Mononuclear cell (primary cell): ENCODE data around the gene TRIM24. TPM values are rescaled to one million over a fixed set of nuclear protein-coding genes. Genes with fewer than 3 reads are reported as not detected.
"Not testable (repeated sequence)": the region's sequence is repeated elsewhere in the genome, so short reads cannot be mapped to it uniquely, and the experiment has no call there.

ENCODE experiments used
- H3K27me3 ChIP-seq: 2 replicates; pipeline ENCODE4 v1.6.0; 2011; ENCODE audit warnings: low read length, control low read depth; ENCODE audit not compliant: insufficient read depth
- H3K4me1 ChIP-seq: 2 replicates; pipeline ENCODE4 v1.5.1; 2011; ENCODE audit warnings: mild to moderate bottlenecking, low read length, control low read depth; ENCODE audit not compliant: insufficient read depth
- H3K4me3 ChIP-seq: 2 replicates; pipeline ENCODE4 v1.5.1; 2011; ENCODE audit warnings: mild to moderate bottlenecking, low read length, moderate library complexity
- H3K9me3 ChIP-seq: 2 replicates; pipeline ENCODE4 v1.5.1; 2011; ENCODE audit warnings: low read depth, mild to moderate bottlenecking, control low read depth, low read length
- total RNA-seq: library from RNA; depleted of rRNA; stranded (reverse); fragments of >200 nt; gene quantifications from one replicate; pipeline ENCODE4 v1.2.3, GENCODE V29; 2012

The TRIM24 gene
- total RNA-seq, 1 donor = 10.7 TPM

DNA sequence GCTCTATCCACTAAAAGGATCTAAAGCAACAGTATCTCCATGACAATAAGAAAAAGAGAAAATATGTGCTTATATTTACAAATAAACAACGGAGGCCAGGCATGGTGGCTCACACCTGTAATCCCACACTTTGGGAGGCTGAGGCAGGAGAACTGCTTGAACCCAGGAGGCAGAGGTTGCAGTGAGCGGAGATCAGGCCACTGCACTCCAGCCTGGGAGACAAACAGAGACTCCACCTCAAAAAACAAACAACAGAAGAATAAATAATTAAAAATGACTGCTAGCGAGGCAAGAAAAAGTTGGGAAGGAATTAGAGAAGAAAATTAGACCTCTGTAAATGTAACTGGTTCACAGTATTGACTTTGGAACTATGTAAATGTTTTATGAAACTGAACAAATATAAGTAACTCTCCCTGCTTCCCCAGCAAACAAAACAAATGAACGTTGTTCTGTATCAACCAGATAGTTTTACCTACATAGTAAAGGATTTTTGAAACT is 17.1 kb downstream of the TRIM24 start:
- H3K4me3 ChIP-seq = no peak overlapping the region
- H3K27me3 ChIP-seq = no peaks in the 10 kb centered on the region
- H3K4me1 ChIP-seq = peaks cover 16% of the 10 kb centered on the region
- no peaks in the 10 kb centered on the region for H3K9me3 ChIP-seq

DNA sequence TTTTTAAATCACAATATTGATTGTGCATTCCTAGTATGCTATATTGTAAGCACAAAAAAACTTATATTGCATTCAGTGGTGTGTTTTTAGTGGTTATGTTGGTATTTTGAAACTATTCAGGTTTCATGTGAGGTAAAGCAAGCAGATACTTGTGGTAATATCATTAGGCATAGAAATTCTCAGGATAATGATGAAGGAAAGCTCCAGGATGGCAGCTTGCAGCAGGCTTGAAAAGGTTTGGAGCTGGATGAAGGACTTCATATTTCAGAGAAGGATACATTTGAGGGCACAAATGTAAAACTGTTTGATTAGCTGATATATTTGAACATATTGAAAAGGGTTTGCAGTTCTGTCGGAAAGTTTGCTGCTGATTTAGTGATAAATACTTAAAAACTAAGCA is 17.5 kb downstream of the TRIM24 start:
- H3K9me3 ChIP-seq = no peaks in the 10 kb centered on the region
- peaks cover 16% of the 10 kb centered on the region for H3K4me1 ChIP-seq
- no peak overlapping the region for H3K4me3 ChIP-seq
- H3K27me3 ChIP-seq = no peaks in the 10 kb centered on the region

DNA sequence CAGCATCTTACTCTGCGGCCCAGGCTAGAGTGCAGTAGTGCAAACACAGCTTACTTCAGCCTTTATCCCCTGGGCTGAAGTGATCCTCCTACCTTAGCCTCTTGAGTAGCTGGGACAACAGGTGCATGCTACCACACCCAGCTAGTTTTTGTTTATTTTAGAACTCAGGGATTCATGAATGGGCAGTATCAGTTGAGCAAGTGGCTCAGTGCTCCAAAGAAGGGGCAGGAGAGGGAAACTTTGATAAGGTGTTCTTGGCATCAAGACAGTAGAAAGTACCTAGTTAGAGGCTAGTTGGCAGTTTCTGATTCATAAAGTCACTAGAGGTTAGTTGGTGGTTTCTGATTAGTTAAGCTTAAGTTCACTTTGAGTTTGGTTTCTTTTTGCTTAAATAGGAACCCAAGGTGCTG is 18.4 kb downstream of the TRIM24 start:
- H3K27me3 ChIP-seq = no peaks in the 10 kb centered on the region
- no peaks in the 10 kb centered on the region for H3K9me3 ChIP-seq
- peaks cover 18% of the 10 kb centered on the region for H3K4me1 ChIP-seq
- H3K4me3 ChIP-seq = no peak overlapping the region

DNA sequence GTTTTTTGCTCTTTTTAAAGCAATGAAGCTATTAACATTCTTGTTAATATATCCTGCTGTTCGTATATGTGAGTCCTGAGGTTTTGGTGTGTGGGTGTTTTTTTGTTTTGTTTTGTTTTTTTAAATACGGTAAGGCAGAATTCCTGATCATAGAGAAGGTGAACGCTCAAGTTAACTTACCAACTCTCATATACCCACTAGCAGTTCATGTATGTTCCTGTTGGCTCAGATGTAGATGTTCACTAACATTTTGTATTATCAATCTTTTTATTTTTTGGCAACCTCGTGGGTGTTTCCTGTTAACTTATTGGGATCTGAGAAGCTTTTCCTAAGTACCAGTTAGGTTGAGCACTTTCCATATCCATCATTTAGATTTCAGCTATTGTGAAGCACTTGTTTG is 20.5 kb downstream of the TRIM24 start:
- peaks cover 24% of the 10 kb centered on the region for H3K4me1 ChIP-seq
- no peaks in the 10 kb centered on the region for H3K9me3 ChIP-seq
- no peaks in the 10 kb centered on the region for H3K27me3 ChIP-seq
- no peak overlapping the region for H3K4me3 ChIP-seq

DNA sequence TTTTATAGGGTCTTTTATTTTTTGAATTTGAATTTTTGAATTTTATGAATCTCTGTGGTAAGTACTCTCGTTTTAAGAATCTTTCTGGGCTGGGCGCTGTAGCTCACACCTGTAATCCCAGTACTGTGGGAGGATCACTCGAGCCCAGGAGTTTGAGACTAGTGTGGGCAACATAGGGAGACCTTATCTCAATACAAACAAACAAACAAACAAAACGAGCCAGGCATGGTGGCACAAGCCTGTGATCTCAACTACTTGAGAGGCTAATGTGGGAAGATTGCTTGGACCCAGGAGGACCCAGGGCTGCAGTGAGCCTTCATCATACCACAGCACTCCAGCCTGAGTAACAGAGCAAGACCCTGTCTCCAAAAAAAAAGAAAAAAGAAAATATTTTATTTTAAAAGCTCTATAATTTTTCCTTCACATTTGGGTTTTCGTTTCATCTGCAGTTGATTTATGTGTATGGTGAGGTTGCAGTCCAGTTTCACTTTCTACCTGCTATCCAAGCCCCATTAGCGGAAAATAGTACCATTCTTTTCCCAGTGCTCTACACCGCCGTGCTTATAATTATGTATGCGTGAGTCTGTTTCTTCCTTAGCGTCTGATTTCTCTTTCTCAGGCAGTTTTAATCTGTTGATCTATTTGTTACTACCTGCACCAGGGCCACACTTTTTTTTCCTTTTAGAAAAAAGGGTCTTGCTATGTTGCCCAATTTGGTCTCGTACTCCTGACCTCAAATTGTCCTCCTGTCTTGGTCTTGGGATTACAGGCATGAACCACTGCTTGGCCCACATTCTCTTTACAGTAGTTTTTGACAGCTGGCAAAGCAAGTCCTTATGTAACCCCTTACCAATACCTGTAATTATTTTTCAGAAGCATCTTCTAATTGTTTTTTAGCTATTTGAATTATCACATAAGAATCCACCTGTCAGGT is 21.7 kb downstream of the TRIM24 start:
- no peak overlapping the region for H3K4me3 ChIP-seq
- peaks cover 24% of the 10 kb centered on the region for H3K4me1 ChIP-seq
- no peaks in the 10 kb centered on the region for H3K27me3 ChIP-seq
- no peaks in the 10 kb centered on the region for H3K9me3 ChIP-seq

DNA sequence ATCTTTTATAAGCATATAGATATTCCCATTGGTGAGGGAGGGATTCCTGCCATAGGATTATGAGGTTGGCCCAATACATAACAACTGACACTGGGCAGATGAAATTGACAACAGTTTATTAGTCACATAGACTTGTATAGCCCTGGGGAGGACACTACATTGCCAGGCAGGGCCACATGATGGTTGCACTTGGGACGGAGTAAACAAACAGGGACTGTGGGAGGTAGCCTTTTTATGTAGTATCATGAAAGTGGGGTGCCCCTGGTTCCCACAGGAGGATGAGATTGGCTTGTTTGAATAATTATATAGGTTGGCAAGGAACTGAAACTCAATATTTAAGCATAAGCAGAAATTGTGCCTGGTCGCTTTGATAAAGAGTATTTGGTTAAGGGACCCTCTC is 23.5 kb downstream of the TRIM24 start:
- no peaks in the 10 kb centered on the region for H3K27me3 ChIP-seq

DNA sequence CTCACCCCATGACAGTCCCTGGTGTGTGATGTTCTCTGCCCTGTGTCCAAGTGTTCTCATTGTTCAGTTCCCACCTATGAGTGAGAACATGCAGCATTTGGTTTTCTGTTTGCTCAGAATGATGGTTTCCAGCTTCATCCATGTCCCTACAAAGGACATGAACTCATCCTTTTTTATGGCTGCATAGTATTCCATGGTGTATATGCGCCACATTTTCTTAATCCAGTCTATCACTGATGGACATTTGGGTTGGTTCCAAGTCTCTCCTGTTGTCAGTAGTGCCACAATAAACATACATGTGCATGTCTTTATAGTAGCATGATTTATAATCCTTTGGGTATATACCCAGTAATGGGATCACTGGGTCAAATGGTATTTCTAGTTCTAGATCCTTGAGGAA is 25.4 kb downstream of the TRIM24 start:
- not testable (repeated sequence) for H3K9me3 ChIP-seq, H3K27me3 ChIP-seq, H3K4me3 ChIP-seq
- H3K4me1 ChIP-seq = peaks cover 15% of the 10 kb centered on the region

More for the DNA sequence above, 23.5 kb downstream of the TRIM24 start:
- H3K4me3 ChIP-seq = no peak overlapping the region
- H3K9me3 ChIP-seq = no peaks in the 10 kb centered on the region
- peaks cover 19% of the 10 kb centered on the region for H3K4me1 ChIP-seq

DNA sequence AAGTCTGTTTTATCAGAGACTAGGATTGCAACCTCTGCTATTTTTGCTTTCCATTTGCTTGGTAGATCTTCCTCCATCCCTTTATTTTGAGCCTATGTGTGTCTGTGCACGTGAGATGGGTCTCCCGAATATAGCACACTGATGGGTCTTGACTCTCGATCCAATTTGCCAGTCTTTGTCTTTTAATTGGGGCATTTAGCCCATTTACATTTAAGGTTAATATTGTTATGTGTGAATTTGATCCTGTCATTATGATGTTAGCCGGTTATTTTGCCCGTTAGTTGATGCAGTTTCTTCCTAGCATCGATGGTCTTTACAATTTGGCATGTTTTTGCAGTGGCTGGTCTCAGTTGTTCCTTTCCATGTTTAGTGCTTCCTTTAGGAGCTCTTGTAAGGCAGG is 29.1 kb downstream of the TRIM24 start:
- not testable (repeated sequence) for H3K4me1 ChIP-seq, H3K9me3 ChIP-seq, H3K4me3 ChIP-seq, H3K27me3 ChIP-seq

DNA sequence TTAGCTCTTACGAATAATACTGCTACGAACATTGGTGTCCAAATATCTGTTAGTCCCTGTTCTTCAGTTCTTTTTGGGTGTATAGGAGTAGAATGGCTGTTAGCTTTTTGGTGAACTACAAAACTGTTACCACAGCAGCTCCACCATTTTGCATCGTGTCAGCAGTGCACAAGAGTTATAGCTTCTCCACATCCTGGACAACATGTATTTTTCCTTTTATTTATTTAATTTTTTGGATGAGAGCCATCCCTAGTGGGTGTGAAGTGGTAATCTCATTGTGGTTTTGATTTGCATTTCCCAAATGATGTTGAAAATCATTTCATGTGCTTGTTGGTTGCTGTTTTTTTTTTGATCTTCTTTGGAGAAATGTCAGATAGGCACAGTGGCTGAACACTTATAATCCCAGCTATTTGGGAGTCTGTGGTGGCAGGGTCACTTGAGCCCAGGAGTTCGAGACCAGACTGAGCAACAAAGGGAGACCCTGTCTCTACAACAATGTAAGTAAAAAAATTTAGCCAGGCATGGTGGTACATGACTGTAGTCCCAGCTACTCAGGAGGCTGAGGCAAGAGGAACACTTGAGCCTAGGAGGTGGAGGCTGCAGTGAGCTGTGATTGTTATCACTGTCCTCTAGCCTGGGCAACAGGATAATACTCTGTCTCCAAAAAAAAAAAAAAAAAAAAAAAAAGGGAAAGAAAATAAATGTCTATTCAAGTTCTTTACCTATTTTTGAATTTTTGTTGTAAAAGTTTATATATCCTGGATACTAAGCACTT is 31.7 kb downstream of the TRIM24 start:
- H3K27me3 ChIP-seq = no peaks in the 10 kb centered on the region
- no peaks in the 10 kb centered on the region for H3K9me3 ChIP-seq
- no peaks in the 10 kb centered on the region for H3K4me1 ChIP-seq
- H3K4me3 ChIP-seq = no peak overlapping the region

DNA sequence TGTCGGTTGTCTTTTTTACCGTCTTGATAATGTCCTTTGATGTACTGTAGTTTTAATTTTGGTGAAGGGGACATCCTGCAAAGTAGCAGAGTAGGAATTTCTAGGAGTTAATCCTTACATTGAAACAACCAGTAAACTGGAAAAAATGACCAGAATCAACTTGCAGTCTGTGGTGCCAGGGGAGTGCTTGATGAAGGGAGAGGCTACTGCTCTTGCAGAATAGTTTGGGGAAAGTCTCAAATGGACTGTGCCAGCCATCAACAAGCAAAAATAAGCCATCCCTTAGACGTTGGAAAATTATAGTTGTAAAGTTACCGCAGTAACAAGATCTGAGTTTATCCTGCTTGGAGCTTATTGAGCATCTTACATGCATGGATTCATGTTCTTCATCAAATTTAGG is 32.4 kb downstream of the TRIM24 start:
- no peak overlapping the region for H3K4me3 ChIP-seq
- H3K9me3 ChIP-seq = no peaks in the 10 kb centered on the region
- H3K4me1 ChIP-seq = no peaks in the 10 kb centered on the region
- no peaks in the 10 kb centered on the region for H3K27me3 ChIP-seq

DNA sequence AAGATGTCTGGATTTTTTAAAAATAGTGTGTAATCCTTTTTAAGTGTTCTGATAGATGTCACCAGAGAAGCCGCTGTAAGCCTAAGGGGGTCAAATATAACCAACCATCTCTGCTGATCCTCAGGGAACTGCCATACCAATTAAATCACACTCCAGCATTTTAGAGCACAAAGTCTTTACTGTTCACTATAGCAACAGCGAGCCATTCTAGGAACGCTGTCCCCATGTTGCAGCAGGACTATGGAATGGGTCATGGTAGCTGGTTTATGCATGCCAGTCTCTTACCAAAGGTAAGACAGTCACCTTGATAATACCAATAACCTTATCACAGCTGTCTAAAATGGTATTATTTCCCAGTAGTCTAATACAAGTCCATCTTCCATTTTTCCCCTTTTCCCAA is 33.5 kb downstream of the TRIM24 start:
- Histone ChIP-seq H3K4me1 (no peaks in the 10 kb centered on the region), H3K4me3 (no peak overlapping the region), H3K9me3 (no peaks in the 10 kb centered on the region)

DNA sequence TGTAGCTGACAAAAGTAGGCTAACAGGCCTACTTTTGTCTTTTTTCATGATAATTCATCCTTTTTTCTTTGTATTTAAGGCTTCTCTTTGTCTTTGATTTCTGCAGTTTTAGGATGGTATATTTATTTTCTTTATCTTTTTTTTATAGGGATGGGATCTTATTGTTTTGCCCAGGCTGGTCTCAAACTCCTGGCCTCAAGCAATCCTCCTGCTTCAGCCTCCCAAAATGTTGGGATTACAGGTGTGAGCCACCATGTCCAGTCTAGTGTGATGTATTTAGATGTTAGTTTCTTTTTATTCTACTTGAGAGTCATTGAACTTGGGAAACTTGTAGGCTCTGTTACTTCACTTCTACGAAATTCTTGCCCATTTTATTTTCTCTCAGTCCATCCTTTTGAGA is 35.4 kb downstream of the TRIM24 start:
- no peaks in the 10 kb centered on the region for H3K9me3 ChIP-seq

More for the DNA sequence above, 33.5 kb downstream of the TRIM24 start:
- no peaks in the 10 kb centered on the region for H3K27me3 ChIP-seq

DNA sequence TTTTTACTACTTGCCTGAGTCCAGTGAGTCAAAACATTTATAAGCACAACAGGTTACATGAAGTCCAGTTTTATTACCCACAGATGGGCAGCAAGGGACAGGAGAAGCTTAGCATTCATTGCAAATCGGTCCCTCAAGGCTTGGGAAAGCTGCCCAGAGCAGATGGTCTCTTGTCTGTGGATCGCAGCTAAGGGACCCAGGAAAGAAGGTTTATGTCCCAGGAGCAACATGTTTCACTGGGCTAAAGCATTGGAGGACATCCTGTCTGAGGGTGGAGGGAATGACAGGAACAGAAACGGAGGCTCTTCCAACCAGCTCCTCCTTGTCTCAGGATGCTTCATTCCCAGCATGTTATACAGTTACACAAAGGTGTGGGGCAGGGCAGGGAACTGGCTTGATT is 39.3 kb downstream of the TRIM24 start:
- Histone ChIP-seq H3K4me3 (no peak overlapping the region), H3K4me1 (no peaks in the 10 kb centered on the region), H3K27me3 (no peaks in the 10 kb centered on the region), H3K9me3 (no peaks in the 10 kb centered on the region)

More for the DNA sequence above, 35.4 kb downstream of the TRIM24 start:
- no peak overlapping the region for H3K4me3 ChIP-seq
- no peaks in the 10 kb centered on the region for H3K27me3 ChIP-seq
- H3K4me1 ChIP-seq = no peaks in the 10 kb centered on the region

DNA sequence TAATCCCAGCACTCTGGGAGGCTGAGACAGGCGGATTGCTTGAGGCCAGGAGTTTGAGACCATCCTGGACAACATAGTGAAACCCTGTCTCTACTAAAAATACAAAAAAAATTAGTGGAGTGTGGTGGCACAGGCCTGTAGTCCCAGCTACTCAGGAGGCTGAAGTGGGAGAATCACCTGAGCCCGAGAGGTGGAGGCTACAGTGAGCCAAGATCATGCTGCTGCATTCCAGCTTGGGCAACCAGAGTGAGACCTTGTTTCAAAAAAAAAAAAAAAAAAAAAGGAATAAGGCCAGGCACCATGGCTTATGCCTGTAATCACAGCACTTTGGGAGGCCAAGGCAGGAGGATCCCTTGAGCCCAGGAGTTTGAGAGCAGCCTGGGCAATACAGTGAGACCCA is 40.2 kb downstream of the TRIM24 start:
- H3K4me3 ChIP-seq, H3K27me3 ChIP-seq, H3K4me1 ChIP-seq, H3K9me3 ChIP-seq: not testable (repeated sequence)

DNA sequence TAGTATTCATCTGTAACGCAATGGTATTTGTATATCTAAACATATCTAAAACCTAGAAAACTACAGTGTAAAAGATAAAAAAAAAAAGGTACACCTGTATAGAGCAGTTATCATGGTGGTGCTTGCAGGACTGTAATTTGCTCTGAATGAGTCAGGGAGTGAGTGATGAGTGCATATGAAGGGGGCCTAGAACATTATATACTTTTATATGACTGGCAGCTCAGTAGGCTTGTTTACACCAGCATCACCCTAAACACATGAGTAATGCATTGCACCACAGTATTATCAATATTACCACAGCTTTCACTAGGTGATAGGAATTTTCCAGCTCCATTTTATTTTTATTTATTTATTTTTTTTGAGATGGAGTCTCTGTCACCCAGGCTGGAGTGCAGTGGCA is 40.8 kb downstream of the TRIM24 start:
- no peaks in the 10 kb centered on the region for H3K9me3 ChIP-seq
- H3K27me3 ChIP-seq = no peaks in the 10 kb centered on the region
- no peak overlapping the region for H3K4me3 ChIP-seq
- no peaks in the 10 kb centered on the region for H3K4me1 ChIP-seq
